Esophagus muscularis mucosa (tissue), 3 donors: Measurements from ENCODE around the gene REC114.

Source experiments
- POLR2A ChIP-seq: fragments of 450-650 bp; IDR thresholded peaks from one replicate; pipeline ENCODE4 v1.6.1; 2017; ENCODE audit warnings: antibody characterized with exemption, moderate library complexity, mild to moderate bottlenecking, low read depth
- POLR2AphosphoS5 ChIP-seq, 2 donors: sonication (generic); formaldehyde crosslinking; IDR thresholded peaks; one replicate each; pipeline ENCODE4 v1.6.1; 2017; ENCODE audit warnings: antibody characterized with exemption in 2 of 2
- TF ChIP-seq, protein P1 (sequence below), 3 experiments: fragments of 200-600 bp in 2 of 3; fragments of 450-650 bp in 1 of 3; sonication (generic) in 2 of 3; IDR thresholded peaks; one replicate each; pipeline ENCODE4 v1.5.1; 2017 to 2019; ENCODE audit warnings: antibody characterized with exemption in 3 of 3, mild to moderate bottlenecking in 2 of 3, moderate library complexity in 1 of 3

DNA sequence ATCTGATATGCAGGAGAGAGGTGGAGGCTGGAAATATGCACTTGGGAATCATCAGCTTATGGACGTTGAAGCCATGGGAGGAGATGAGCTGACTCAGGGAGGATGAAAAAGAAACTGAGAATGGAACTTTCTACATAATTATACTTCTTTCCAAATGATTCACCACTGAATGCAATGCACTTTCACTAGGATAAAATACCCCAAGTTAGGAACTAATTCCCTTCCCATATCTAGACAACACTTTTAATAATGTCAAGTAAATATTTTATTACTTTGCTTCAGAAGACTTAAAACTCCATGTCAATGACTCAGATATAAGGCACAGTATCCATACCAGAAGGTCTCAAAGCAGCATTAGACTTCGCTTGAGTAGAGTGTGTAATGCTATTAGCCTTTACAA is 166.0 kb downstream of the REC114 start:
- TF ChIP-seq, protein P1, sequence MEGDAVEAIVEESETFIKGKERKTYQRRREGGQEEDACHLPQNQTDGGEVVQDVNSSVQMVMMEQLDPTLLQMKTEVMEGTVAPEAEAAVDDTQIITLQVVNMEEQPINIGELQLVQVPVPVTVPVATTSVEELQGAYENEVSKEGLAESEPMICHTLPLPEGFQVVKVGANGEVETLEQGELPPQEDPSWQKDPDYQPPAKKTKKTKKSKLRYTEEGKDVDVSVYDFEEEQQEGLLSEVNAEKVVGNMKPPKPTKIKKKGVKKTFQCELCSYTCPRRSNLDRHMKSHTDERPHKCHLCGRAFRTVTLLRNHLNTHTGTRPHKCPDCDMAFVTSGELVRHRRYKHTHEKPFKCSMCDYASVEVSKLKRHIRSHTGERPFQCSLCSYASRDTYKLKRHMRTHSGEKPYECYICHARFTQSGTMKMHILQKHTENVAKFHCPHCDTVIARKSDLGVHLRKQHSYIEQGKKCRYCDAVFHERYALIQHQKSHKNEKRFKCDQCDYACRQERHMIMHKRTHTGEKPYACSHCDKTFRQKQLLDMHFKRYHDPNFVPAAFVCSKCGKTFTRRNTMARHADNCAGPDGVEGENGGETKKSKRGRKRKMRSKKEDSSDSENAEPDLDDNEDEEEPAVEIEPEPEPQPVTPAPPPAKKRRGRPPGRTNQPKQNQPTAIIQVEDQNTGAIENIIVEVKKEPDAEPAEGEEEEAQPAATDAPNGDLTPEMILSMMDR (IDR thresholded peaks at IDR 0.05) = no peak
- TF ChIP-seq POLR2A = no peak
- TF ChIP-seq POLR2AphosphoS5 (IDR thresholded peaks at IDR 0.05) = no peak
